Duodenal mucosa (tissue), 2 donors: ENCODE results near the gene ARHGEF16.

Experiments used
- H3K27ac ChIP-seq: one replicate; pipeline ENCODE4 v1.7.0; 2013; ENCODE audit warnings: low read depth, low read length
- H3K27me3 ChIP-seq, 2 donors: one replicate each; pipeline ENCODE4 v1.7.0; 2013; ENCODE audit warnings: low read length in 2 of 2, control low read depth in 1 of 2; ENCODE audit not compliant: insufficient read depth in 2 of 2, control insufficient read depth in 1 of 2
- H3K36me3 ChIP-seq, 2 donors: one replicate each; pipeline ENCODE4 v1.7.0; 2013; ENCODE audit warnings: low read length in 2 of 2, control low read depth in 1 of 2; ENCODE audit not compliant: insufficient read depth in 2 of 2, control insufficient read depth in 1 of 2
- H3K4me1 ChIP-seq, 2 donors: one replicate each; pipeline ENCODE4 v1.7.0; 2013; ENCODE audit warnings: low read length in 2 of 2, control low read depth in 1 of 2; ENCODE audit not compliant: insufficient read depth in 2 of 2, control insufficient read depth in 1 of 2
- H3K4me3 ChIP-seq, 2 donors: one replicate each; pipeline ENCODE4 v1.7.0; 2013; ENCODE audit warnings: low read length in 2 of 2, low read depth in 1 of 2
- H3K9ac ChIP-seq, 2 donors: one replicate each; pipeline ENCODE4 v1.7.0; 2013; ENCODE audit warnings: low read length in 2 of 2, low read depth in 1 of 2
- H3K9me3 ChIP-seq, 2 donors: one replicate each; pipeline ENCODE4 v1.7.0; 2013; ENCODE audit warnings: low read length in 2 of 2, control low read depth in 1 of 2; ENCODE audit not compliant: control insufficient read depth in 1 of 2

The ARHGEF16 gene

GRCh38 chr1:3494321-3495308 is 40.1 kb downstream of the ARHGEF16 start:
- no peak overlapping the region for H3K27ac ChIP-seq
- H3K4me1 ChIP-seq, result no peaks in the 10 kb centered on the region
- H3K27me3 ChIP-seq, result no peaks in the 10 kb centered on the region
- H3K4me3 ChIP-seq, result no peak overlapping the region
- no peaks in the 10 kb centered on the region for H3K36me3 ChIP-seq
- no peaks in the 10 kb centered on the region for H3K9me3 ChIP-seq
- H3K9ac ChIP-seq, result no peak overlapping the region

GRCh38 chr1:3495776-3496745 is 41.6 kb downstream of the ARHGEF16 start:
- Histone ChIP-seq H3K9ac (no peak overlapping the region), H3K36me3 (no peaks in the 10 kb centered on the region), H3K4me3 (no peak overlapping the region), H3K27me3 (no peaks in the 10 kb centered on the region), H3K27ac (no peak overlapping the region), H3K9me3 (no peaks in the 10 kb centered on the region), H3K4me1 (no peaks in the 10 kb centered on the region)

DNA sequence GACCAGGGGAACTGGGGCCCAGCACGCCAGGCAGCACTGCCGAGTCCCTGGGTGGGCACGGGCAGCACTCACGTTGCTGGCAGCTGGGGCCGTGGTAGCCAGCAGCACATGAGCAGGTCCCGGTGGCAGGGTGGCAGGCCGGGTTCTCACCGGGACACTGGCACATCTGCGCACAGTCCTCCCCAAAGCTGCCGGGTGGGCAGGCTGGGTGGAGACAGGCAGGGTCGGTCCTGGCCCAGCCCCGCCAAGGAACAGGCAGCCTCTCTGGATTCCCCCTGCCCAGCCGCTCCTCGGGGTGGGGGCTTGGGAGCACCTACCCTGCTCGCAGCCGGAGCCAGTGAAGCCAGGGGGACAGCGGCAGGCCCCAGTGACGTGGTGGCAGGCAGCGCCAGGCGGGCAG is 42.5 kb downstream of the ARHGEF16 start:
- Histone ChIP-seq H3K9me3 (no peaks in the 10 kb centered on the region), H3K4me3 (no peak overlapping the region), H3K27ac (no peak overlapping the region), H3K4me1 (no peaks in the 10 kb centered on the region), H3K36me3 (no peaks in the 10 kb centered on the region), H3K27me3 (no peaks in the 10 kb centered on the region), H3K9ac (no peak overlapping the region)

DNA sequence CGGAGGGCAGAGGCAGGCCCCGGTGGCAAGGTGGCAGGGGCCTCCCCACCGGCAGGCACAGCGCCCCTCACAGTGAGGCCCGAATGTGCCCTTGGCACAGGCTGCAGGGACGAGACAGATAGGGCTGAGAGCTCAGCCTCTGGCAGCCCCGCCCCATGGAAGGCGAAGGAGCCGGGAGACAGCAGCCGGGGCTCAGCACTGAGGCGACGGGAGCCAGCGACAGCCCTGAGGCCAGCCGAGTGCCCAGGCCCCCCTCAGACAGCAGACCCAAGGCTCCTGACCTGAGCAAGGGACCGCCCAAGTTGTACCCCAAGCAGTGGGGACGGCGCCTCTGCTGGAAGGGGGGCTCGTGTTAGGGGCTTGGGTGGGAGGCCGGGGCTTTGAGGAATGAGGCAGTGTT is 43.1 kb downstream of the ARHGEF16 start:
- H3K27ac ChIP-seq, result no peak overlapping the region
- H3K36me3 ChIP-seq, result no peaks in the 10 kb centered on the region
- no peaks in the 10 kb centered on the region for H3K27me3 ChIP-seq
- H3K4me1 ChIP-seq, result no peaks in the 10 kb centered on the region
- no peak overlapping the region for H3K9ac ChIP-seq
- no peak overlapping the region for H3K4me3 ChIP-seq
- H3K9me3 ChIP-seq, result no peaks in the 10 kb centered on the region

DNA sequence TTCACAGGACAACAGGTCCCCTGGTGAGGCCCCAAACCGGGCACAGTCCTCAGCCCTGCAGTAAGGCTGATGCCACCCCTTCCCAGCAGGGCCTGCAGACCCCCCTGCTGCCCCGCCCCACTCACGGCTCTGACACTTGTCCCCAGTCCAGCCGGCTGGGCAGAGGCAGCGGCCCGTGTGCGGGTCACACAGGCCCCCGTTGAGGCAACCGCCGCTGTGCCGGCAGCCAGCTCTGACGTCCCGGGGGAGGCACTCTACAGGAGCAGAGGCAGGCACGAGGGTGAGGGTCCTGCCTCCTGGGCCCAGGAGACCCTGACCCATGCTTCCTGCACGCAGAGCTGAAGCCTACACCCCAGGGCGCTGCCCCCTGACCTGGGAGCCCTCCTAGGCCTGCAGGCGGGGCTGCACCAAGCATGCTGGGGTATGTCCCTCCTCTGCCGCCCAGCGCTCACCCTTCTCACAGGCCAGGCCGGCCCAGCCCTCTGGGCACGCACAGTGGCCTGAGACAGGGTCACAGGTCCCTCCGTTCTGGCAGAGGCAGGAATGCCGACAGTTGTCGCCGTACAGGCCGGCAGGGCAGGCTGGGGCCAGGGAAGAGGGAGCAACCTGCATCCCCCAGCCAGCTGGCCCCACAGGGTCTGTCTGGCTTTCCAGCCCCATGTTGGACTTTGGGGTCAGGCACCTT is 43.9 kb downstream of the ARHGEF16 start:
- Histone ChIP-seq H3K4me1 (no peaks in the 10 kb centered on the region), H3K9me3 (no peaks in the 10 kb centered on the region), H3K27ac (no peak overlapping the region), H3K27me3 (no peaks in the 10 kb centered on the region), H3K4me3 (no peak overlapping the region), H3K36me3 (no peaks in the 10 kb centered on the region), H3K9ac (no peak overlapping the region)

DNA sequence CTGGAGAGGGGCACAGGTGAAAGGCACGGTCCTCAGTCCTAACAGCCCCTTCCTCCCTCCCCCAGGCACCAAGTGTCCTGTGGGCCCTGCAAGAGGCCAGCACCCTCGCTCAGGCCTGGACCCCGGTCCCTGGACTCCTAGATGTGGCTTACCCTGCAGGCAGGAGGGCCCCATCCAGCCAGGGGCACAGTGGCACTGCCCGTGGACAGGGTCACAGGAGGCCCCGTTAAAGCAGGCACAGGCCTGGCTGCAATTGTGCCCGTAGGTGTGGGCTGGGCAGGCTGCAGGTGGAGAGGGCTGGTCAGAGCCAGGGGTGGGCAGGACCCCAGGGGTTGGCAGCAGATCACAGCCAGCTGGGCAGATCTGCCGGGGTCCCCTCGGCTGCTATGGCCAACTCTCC is 44.5 kb downstream of the ARHGEF16 start:
- no peak overlapping the region for H3K27ac ChIP-seq
- H3K9ac ChIP-seq, result no peak overlapping the region
- H3K36me3 ChIP-seq, result no peaks in the 10 kb centered on the region
- H3K4me3 ChIP-seq, result no peak overlapping the region
- no peaks in the 10 kb centered on the region for H3K27me3 ChIP-seq
- no peaks in the 10 kb centered on the region for H3K9me3 ChIP-seq
- no peaks in the 10 kb centered on the region for H3K4me1 ChIP-seq

- no peaks in the 10 kb centered on the region for H3K9me3 ChIP-seq
- no peak overlapping the region for H3K27ac ChIP-seq
- no peaks in the 10 kb centered on the region for H3K27me3 ChIP-seq
- no peaks in the 10 kb centered on the region for H3K36me3 ChIP-seq
- H3K4me3 ChIP-seq, result no peak overlapping the region
- no peaks in the 10 kb centered on the region for H3K4me1 ChIP-seq
- H3K9ac ChIP-seq, result no peak overlapping the region
Measured at GRCh38 chr1:3499611-3500010, 45.1 kb downstream of the ARHGEF16 start.

GRCh38 chr1:3500265-3500835 is 45.9 kb downstream of the ARHGEF16 start:
- Histone ChIP-seq H3K36me3 (no peaks in the 10 kb centered on the region), H3K9ac (no peak overlapping the region), H3K9me3 (no peaks in the 10 kb centered on the region)

DNA sequence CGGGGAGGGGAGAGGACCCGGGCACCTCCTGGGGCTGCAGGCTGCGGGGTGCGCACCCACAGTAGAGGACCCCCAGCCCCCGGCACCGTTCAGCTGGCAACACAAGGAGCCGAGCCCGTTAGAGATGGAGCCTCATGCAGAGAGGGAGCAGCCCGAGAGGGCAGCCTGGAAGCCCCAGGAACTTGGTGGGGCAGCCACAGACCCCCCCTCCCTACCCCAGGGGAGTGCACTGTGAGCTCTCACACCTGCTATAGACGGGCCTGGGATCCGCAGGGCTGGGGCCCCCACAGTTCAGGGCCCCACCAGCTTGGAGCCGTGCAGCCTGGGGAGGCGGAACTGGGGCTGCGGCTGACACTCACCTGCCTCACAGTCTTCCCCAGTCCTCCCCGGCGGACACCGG is 47.0 kb downstream of the ARHGEF16 start:
- Histone ChIP-seq H3K4me3 (no peak overlapping the region), H3K4me1 (no peaks in the 10 kb centered on the region), H3K27ac (no peak overlapping the region), H3K36me3 (no peaks in the 10 kb centered on the region), H3K27me3 (no peaks in the 10 kb centered on the region), H3K9me3 (no peaks in the 10 kb centered on the region), H3K9ac (no peak overlapping the region)

More at GRCh38 chr1:3500265-3500835, 45.9 kb downstream of the ARHGEF16 start:
- H3K27me3 ChIP-seq, result no peaks in the 10 kb centered on the region
- no peaks in the 10 kb centered on the region for H3K4me1 ChIP-seq
- no peak overlapping the region for H3K27ac ChIP-seq
- no peak overlapping the region for H3K4me3 ChIP-seq
